Lower leg skin (tissue), 4 donors: ENCODE results near the gene PRPF19. TPM values are rescaled to one million over a fixed set of nuclear protein-coding genes. Genes with fewer than 3 reads are reported as not detected.

ENCODE experiments used
- DNase-seq, 2 donors: peaks; one replicate each; pipeline ENCODE4 v3.0.0-alpha.2; 2019; ENCODE audit warnings: low spot score in 2 of 2
- H3K4me3 ChIP-seq: fragments of 200-600 bp; sonication (generic); 2 replicates; pipeline ENCODE4 v1.5.1; 2017; ENCODE audit warnings: mild to moderate bottlenecking, low read depth; ENCODE audit not compliant: poor library complexity, severe bottlenecking
- POLR2A ChIP-seq, 2 donors: fragments of 450-650 bp; IDR thresholded peaks; one replicate each; pipeline ENCODE4 v1.6.1; 2016 to 2017; ENCODE audit warnings: antibody characterized with exemption in 2 of 2, mild to moderate bottlenecking in 1 of 2, moderate library complexity in 1 of 2
- WGBS, 2 donors: methylation state at CpG; one replicate each; pipeline ENCODE4 v1.1.5; 2018; 5-methylcytosine and 5-hydroxymethylcytosine counted together
- intact Hi-C: fragments of 100-400 bp; cut with DNase I; formaldehyde crosslinking; loops from one replicate; pipeline ENCODE4 v1.15.0; 2023; ENCODE audit warnings: low total_unique reads
- total RNA-seq, 4 donors: library from RNA; depleted of rRNA; stranded (reverse); fragments of >200 nt; gene quantifications; one replicate each; pipeline ENCODE4 v1.1.0, GENCODE V29; 2016
- TF ChIP-seq, protein P1 (sequence below), 3 donors: fragments of 450-650 bp; IDR thresholded peaks; one replicate each; pipeline ENCODE4 v1.5.1; 2016; ENCODE audit warnings: antibody characterized with exemption in 3 of 3, mild to moderate bottlenecking in 3 of 3, moderate library complexity in 2 of 3

The PRPF19 gene
- total RNA-seq, 4 donors from 2014 or later: 75.3 to 119 (median 108) TPM

DNA sequence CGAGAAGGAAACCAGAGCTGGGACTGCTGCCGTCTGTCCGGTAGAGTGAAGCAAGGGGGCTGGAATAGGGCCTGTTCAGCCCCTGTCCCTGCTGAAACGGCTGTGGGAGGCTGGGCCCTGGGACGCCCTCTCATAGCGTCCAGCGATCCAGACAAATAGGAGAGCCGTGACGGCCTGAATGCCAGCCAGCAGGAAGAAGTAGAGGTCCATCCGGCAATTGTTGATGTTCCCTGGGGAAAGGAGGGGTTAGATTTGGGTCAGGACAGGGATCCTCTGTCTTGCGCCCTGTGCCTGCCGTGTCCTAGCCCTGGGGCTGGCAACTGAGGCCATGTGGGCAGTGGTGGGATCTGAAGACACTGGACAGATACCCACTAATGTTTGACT, 30.8 kb upstream of the PRPF19 start:
- no peak for DNase-seq
- intact Hi-C loops: no loop called here
- TF ChIP-seq, protein P1, sequence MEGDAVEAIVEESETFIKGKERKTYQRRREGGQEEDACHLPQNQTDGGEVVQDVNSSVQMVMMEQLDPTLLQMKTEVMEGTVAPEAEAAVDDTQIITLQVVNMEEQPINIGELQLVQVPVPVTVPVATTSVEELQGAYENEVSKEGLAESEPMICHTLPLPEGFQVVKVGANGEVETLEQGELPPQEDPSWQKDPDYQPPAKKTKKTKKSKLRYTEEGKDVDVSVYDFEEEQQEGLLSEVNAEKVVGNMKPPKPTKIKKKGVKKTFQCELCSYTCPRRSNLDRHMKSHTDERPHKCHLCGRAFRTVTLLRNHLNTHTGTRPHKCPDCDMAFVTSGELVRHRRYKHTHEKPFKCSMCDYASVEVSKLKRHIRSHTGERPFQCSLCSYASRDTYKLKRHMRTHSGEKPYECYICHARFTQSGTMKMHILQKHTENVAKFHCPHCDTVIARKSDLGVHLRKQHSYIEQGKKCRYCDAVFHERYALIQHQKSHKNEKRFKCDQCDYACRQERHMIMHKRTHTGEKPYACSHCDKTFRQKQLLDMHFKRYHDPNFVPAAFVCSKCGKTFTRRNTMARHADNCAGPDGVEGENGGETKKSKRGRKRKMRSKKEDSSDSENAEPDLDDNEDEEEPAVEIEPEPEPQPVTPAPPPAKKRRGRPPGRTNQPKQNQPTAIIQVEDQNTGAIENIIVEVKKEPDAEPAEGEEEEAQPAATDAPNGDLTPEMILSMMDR (IDR thresholded peaks at IDR 0.05): no peak
- no peak for TF ChIP-seq POLR2A (IDR thresholded peaks at IDR 0.05)
- no peak overlapping the region for H3K4me3 ChIP-seq
- WGBS, 2 donors: 76 to 81% methylated on average over 12 of the region's 12 CpGs

DNA sequence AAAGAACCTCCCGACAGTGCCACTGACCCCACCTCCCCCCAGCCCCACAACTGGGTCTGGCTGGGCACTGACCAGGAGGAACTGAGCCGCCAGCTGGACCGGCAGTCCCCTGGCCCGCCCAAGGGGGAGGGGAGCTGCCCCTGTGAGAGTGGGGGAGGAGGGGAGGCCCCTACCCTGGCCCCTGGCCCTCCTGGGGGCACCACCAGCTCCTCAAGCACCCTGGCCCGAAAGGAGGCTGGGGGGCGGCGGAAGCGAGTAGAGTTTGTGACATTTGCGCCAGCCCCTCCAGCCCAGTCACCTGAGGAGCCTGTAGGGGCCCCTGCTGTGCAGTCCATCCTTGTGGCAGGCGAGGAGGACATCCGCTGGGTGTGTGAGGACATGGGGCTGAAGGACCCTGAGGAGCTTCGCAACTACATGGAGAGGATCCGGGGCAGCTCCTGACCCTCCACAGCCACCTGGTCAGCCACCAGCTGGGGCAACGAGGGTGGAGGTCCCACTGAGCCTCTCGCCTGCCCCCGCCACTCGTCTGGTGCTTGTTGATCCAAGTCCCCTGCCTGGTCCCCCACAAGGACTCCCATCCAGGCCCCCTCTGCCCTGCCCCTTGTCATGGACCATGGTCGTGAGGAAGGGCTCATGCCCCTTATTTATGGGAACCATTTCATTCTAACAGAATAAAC, 30.2 kb upstream of the PRPF19 start:
- intact Hi-C loops: no loop called here
- WGBS, 2 donors: 91 to 94% methylated on average over 11 to 17 of the region's 18 CpGs
- peak in 1 of 2 donors; percentile 82 for DNase-seq

DNA sequence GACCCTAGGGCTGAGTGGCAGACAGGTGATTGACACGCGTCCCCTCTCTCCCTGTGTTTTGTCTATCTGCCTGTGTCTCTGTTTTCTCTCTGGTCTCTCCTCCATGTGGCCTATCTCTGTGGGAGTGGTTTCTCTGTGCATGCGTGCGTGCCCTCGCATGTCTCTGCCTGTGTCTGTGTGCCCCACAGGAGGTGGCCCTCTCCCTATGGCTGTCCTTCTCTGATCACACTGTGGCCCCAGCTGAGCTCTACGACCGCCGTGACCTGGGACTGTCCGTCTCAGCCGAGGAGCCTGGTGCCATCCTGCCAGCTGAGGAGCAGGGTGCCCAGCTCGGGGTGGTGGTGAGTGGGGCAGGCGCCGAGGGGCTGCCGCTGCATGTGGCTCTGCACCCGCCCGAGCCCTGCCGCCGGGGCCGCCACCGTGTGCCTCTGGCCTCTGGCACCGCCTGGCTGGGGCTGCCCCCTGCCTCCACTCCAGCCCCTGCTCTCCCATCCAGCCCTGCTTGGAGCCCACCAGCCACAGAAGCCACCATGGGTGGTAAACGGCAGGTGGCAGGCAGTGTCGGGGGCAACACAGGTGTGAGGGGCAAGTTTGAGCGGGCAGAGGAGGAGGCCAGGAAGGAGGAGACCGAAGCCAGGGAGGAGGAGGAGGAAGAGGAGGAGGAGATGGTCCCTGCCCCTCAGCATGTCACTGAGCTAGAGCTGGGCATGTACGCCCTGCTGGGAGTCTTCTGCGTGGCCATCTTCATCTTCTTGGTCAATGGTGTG, 29.5 kb upstream of the PRPF19 start:
- peak in 1 of 2 donors; percentile 81 for DNase-seq
- intact Hi-C loops: no loop called here
- no peak overlapping the region for H3K4me3 ChIP-seq
- 83% methylated on average over 23 to 27 of the region's 27 CpGs for WGBS, 2 donors
- TF ChIP-seq POLR2A (IDR thresholded peaks at IDR 0.05): no peak
- TF ChIP-seq, protein P1 (IDR thresholded peaks at IDR 0.05): no peak

More for the DNA sequence above, 30.2 kb upstream of the PRPF19 start:
- TF ChIP-seq, protein P1 (IDR thresholded peaks at IDR 0.05): no peak
- no peak for TF ChIP-seq POLR2A (IDR thresholded peaks at IDR 0.05)
- H3K4me3 ChIP-seq: no peak overlapping the region

DNA sequence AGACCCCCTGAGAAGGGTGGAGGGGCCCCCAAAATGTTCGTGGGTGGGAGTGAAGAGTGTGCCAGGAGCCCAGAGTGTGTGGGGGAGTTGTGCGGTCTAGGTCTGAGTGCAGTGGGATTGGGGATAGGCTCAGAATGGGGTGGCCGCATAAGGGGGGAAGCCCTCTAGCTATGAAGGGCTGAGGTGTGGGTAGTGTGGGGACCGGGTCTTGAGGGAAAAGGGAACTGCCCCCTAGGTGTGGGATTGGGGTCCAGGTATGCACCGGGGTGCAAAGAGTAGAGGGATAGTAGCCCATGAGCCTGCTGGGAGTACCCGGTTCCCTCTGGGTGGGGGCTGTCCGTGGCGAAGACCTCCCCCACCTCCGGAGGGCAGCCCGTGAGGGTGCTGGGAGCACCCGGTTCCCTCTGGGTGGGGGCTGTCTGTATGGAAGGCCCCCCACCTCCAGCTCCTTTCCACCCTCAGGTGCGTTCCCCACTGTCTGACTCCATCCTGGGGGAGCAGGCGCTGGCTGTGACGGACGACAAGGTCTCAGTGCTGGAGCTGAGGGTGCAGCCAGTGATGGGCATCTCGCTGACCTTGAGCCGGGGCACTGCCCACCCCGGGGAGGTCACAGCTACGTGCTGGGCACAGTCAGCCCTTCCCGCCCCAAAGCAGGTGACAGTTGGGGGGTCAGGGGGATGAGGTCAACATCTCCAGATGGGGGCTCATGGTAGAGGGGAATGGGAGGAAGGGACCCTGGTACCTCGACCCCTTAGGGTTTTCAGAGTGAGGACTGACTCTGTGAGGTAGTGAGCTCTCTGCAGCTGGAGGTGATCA, 28.6 kb upstream of the PRPF19 start:
- TF ChIP-seq POLR2A (IDR thresholded peaks at IDR 0.05): no peak
- TF ChIP-seq, protein P1 (IDR thresholded peaks at IDR 0.05): no peak
- 90% methylated on average over 15 to 17 of the region's 21 CpGs for WGBS, 2 donors
- H3K4me3 ChIP-seq: no peak overlapping the region
- intact Hi-C loops: no loop called here
- DNase-seq: no peak

DNA sequence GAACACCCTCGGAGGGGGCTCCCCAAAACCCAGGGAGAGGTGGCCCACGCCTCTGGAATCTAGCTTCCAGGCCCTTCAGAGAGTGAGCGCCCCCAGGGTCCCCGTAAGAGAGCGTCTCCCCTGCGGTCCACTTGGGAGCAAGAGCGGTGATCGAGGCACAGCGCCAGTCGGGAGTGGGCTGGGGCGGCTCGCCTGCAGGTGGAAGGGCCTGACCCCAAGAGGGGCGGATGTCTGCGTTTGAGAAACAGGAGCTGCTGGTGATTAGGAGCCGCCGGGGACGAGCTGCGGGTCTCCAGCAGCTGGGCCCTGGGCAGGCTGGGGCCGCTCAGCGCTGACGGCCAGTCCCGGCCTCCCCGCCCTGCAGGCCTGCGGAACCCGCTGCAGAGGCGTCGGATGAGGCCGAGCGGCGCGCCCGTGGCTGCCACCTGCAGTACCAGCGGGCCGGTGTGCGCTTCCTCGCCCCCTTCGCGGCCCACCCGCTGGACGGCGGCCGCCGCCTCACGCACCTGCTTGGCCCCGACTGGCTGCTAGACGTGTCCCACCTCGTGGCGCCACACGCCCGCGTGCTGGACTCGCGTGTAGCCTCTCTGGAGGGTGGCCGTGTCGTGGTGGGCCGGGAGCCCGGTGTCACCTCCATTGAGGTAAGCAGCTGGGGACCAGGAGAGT, 27.9 kb upstream of the PRPF19 start:
- TF ChIP-seq POLR2A (IDR thresholded peaks at IDR 0.05): no peak
- TF ChIP-seq, protein P1 (IDR thresholded peaks at IDR 0.05): no peak
- 94 to 95% methylated on average over 40 to 43 of the region's 57 CpGs for WGBS, 2 donors
- DNase-seq: no peak
- H3K4me3 ChIP-seq: no peak overlapping the region
- intact Hi-C loops: no loop called here
